HG02642 (cell line): ENCODE results near the gene GLDN.
"Not testable (repeated sequence)": the region's sequence is repeated elsewhere in the genome, so short reads cannot be mapped to it uniquely, and the experiment has no call there.

ENCODE experiments used
- ATAC-seq: cut with Tn5 transposase; IDR thresholded peaks from one replicate; pipeline ENCODE4 v1.9.1; 2021; ENCODE audit warnings: mild to moderate bottlenecking; ENCODE audit not compliant: unreplicated experiment, poor library complexity

The GLDN gene

DNA sequence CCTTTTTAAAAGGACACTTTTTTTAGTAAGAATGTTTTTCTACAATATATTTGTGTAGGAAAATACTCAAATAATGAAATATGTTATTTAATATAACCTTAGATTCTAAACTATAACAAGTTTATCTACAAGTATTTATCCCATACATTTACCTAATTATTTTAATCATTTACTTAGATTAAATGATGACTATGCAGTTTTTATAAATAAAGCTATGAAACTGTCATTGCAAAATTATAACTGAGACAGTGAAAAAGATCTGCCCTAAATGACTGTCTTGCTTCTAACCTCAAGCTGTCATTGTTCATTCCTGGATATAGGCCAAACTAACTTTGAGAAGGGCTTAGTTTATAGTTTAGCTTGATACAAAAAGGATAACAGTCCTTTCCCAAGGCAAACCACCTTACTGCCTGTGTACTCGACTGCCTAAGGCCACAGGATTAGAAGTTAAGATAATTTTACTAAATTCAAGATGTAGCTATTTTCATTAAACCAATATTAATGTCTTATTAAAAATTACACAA lies 84.1 kb downstream of the GLDN start:
- ATAC-seq: no peak

DNA sequence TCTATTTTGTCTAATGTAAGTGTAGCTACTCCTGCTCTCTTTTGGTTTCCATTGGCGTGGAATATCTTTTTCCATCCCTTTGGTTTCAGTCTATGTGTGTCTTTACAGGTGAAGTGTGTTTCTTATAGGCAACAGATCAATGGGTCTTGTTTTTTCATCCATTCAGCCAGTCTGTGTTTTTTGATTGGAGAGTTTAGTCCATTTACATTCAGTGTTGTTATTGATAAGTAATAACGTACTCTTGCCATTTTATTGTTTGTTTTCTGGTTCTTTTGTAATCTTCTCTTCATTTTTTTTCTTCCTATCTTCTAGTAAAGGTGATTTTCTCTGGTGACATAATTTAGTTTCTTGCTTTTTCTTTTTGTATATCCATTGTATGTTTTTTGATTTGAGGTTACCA lies 97.1 kb downstream of the GLDN start:
- ATAC-seq: no peak

DNA sequence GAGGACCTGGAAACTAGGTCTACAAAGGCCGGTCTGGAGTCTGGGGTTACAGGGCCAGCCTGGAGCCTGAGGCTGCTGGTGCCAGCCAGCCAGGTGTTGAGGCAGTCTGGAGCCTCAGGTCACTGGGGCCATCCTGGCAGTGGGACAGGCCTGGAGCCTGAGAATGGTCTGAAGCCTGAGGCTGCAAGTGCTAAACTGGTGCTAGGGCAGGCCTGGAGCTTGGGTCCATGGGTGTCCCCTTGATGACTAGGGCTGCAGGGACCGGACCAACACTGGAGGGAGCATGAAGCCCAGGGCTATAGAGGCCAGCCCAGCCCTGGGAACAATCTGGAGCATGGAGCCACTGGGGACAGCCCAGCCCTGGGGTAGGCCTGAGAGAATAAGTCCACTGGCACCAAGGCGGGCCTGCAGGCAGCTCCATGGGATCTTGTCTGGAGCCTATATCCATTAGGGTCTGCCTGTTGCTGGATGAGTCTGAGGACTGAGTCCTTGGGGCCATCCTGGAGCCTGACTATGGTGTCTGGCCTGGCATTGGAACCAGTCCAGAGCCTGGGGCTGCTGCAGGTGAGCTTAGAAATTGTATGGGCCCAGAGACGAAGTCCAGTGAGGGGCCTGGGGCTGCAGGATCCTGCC lies 101.9 kb downstream of the GLDN start:
- ATAC-seq: no peak

DNA sequence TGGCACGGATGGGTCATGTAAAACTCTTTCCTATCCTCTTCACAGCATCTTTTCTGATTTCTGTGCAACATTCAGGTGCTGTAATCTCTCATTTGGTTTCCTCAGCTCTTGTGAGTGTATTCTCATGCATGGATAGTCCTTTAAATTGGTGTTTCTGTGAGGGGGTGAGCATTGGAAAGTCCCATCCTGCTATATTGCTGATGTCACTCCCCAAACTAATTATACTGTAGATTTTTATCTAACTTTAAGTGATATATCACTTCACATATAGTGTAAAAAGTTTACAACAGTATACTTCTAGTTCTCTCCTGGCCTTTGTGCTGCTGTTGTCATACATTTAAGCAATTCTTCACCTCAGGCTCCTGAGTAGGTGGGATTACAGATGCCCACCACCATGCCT lies 102.7 kb downstream of the GLDN start:
- ATAC-seq: no peak

DNA sequence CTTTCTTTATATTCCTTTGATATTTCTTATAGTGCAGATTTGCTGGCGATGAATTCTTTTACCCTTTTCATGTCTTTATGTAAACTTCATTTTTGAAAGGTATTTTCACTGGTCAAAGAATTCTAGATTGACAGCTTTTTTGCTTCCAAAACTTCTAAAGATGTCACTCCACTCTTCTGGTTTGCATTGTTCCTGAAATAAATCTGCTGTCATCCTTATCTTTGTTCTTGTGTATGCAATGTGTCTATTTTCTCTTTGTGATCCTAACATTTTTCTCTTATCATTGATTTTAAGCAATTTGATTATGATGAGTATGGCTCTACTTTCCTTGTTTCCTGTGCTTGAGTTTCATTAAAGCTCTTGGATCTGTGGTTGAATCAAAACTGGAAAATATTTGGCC lies 103.4 kb downstream of the GLDN start:
- no peak for ATAC-seq

DNA sequence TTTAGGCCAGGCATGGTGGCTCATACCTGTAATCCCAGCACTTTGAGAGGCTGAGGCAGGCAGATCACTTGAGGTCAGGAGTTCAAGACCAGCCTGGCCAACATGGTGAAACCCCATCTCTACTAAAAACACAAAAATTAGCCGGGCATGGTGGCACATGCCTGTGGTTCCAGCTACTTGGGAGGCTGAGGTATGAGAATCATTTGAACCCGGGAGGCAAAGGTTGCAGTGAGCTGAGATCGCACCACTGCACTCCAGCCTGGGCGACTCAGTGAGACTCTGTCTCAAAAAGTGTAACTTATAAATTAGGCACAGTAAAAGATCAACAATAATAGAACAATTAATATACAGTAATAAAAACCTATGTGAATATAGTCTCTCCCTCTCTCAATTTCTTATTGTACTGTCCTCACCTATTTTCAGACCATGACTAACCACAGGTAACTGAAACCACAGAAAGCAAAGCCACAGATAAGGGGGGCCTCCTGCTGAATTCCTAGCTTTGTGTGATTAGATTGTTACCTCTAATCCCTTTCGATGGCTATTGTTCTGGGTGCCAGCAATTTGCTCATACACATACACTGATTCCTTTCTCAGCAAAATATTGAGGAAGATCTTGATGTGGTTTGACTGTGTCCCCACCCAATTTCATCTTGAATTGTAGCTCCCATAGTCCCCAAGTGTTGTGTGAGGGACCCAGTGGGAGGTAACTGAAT lies 104.7 kb downstream of the GLDN start:
- not testable (repeated sequence) for ATAC-seq

DNA sequence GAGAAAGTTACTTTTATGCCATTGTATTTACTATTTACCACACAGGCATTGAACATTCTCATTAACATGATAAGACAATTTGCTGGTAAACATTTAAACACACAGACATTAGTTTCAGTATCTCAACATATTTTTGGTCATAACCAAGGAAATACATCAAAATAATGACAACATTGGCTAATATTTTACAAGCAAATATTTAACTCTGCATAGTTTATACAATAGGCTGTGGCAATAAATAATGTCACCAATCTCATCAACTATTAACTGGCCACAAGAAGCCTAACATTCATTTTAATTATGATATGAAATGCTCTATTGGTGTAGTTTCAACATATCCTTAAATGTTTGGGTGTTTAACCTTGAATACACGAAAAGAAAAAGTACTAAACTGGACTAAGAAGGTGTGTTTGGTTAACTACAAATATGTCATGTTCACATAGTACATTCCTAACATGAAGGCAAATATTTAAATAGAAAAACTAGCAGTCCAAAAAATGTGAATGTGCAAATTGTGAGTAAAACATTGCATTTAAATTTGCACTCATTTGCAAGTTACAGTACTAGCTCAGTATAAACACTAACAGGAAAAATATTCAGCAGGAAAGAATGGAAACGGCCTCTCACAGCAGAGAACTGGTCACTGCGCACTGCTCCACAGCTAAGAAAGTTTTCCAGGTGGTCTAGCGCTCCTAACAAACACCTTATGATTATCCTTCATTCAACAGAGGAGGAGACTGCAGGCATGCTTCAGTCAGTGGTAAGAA lies 106.6 kb downstream of the GLDN start:
- no peak for ATAC-seq

DNA sequence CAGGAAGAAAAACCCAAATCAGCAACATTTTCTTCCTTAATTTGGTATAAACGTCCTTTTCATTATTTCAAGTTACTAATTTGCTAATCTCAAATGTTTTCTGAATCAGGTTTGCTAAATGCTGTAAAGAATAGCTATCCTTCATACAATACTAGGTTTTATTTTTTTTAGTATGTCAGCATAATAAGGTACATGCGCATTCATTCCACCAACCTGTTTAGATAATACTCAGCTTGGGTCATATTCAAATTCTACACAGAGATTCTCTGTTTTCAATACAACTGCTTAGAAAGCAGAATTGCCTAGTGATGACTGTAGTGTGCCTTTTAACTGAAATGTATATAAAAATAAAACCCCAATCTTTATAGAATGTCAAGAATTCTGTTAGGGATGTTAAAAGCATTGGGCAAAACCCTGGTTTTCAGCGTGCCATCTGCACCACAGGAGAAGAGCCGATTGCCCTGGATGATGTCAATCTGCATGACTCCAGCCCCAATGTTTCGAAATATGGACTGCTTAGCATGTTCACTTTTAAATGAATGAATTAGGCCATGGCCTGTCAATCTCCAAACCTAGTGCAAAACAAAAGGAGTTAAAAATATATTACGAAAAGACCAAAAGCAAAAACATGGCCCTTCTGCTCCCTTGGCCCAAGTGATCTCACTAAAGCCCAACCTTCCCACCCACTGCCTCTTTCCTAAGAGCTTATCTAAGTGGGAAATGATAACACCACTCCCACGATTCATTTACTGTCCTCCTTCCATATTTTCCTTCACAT lies 107.4 kb downstream of the GLDN start:
- no peak for ATAC-seq

DNA sequence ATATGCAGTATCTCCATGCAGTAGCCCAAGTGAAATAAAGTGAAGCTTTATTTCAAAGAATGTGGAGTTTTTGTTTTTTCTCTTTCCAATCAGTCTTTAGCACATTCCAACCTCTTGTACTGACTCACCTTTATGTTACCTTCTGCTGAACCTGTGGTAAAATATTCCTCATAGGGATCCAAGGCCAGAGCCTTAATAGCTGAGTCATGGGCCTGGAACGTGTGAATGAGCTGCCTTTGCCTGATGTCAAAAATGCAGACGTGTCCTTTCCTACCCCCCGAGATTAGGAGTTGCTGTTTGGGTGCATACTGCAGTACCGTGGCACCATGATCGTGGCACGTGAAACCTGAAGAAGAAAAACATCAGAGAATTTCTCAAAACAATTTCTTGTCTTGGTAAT lies 108.5 kb downstream of the GLDN start:
- no peak for ATAC-seq
